HepG2 (cell line): ENCODE data around the gene HS2ST1. TPM values are rescaled to one million over a fixed set of nuclear protein-coding genes. Genes with fewer than 3 reads are reported as not detected.
A peak's percentile ranks its signal among the peaks of the same experiment; 100 is the strongest.

Source experiments
- ATAC-seq: fragments of 200-7000 bp; cut with Tn5 transposase; 3 replicates; pipeline ENCODE4 v1.9.1; 2020; ENCODE audit warnings: mild to moderate bottlenecking, moderate library complexity
- BruUV-seq: library from RNA; stranded (reverse); fragments of 400-500 nt; replicated peaks from 2 replicates; lab custom pipeline; 2021; lab: Mats Ljungman, UMichigan
- CTCF ChIA-PET: fragments of 300-600 bp; formaldehyde crosslinking; extraction: SDS; loops from one replicate; lab custom pipeline; 2021; ENCODE audit warnings: low total read pairs, inconsistent platforms, low intra/inter-chr PET ratio; lab: Yijun Ruan, JAX
- POLR2A ChIA-PET: fragments of 350-600 bp; sonication (Branson Sonifier 250); formaldehyde crosslinking; loops from one replicate; lab custom pipeline; 2020; ENCODE audit warnings: antibody characterized with exemption, inconsistent platforms; lab: Yijun Ruan, JAX
- DNase-seq: peaks from one replicate; pipeline ENCODE4 v3.0.0-alpha.2; 2015; ENCODE audit warnings: low spot score
- FAIRE-seq: peaks from 3 replicates; lab custom pipeline; 2011; peaks lifted over from hg19 to GRCh38; lab: Jason Lieb, UNC
- H2AFZ ChIP-seq: one replicate; pipeline ENCODE4 v1.6.1; 2011; ENCODE audit warnings: low read length, inconsistent platforms
- H3K27ac ChIP-seq: fragments of 300-600 bp; 3 replicates; pipeline ENCODE4 v1.8.0; 2011; ENCODE audit warnings: mixed run types, mild to moderate bottlenecking, mixed read lengths, low read length, inconsistent platforms; ENCODE audit not compliant: insufficient read depth; ENCODE audit errors: extremely low read length
- H3K27me3 ChIP-seq, 2 experiments: fragments of 200-600 bp in 1 of 2; 2 replicates in 1 of 2; 3 replicates in 1 of 2; pipeline versions ENCODE4 v1.6.0 to v1.8.0; 2011; ENCODE audit warnings: low read length in 2 of 2, mild to moderate bottlenecking in 2 of 2, moderate library complexity in 2 of 2, inconsistent platforms in 1 of 2; ENCODE audit not compliant: insufficient read depth in 2 of 2, control insufficient read depth in 1 of 2
- H3K36me3 ChIP-seq, 2 experiments: fragments of 200-600 bp in 1 of 2; replicated peaks in 1 of 2; 2 replicates in 1 of 2; 3 replicates in 1 of 2; pipeline versions ENCODE4 v1.5.1 to v1.8.0; 2011; ENCODE audit warnings: low read length in 2 of 2, inconsistent platforms in 1 of 2; ENCODE audit not compliant: insufficient read depth in 2 of 2, control insufficient read depth in 1 of 2
- H3K4me1 ChIP-seq: 2 replicates; pipeline ENCODE4 v1.5.1; 2012; ENCODE audit warnings: low read length, inconsistent platforms; ENCODE audit not compliant: insufficient read depth
- H3K4me2 ChIP-seq: 2 replicates; pipeline ENCODE4 v1.6.0; 2011; ENCODE audit warnings: low read depth, low read length, inconsistent platforms
- H3K4me3 ChIP-seq, 3 experiments: fragments of 200-600 bp in 1 of 3; sonication (generic), shearing (Covaris generic) in 1 of 3; replicated peaks in 1 of 3; 2 replicates each; pipeline ENCODE4 v1.5.1; 2011 to 2016; ENCODE audit warnings: low read length in 3 of 3, inconsistent platforms in 2 of 3, low read depth in 2 of 3, mild to moderate bottlenecking in 2 of 3, control low read depth in 1 of 3, mixed read lengths in 1 of 3; ENCODE audit not compliant: insufficient read depth in 1 of 3
- H3K79me2 ChIP-seq: one replicate; pipeline ENCODE4 v1.6.1; 2011; ENCODE audit warnings: low read length, inconsistent platforms; ENCODE audit not compliant: insufficient read depth
- H3K9ac ChIP-seq: 2 replicates; pipeline ENCODE4 v1.6.0; 2011; ENCODE audit warnings: mild to moderate bottlenecking, low read depth, low read length, inconsistent platforms; ENCODE audit not compliant: insufficient read depth
- H3K9me3 ChIP-seq: 2 replicates; pipeline ENCODE4 v1.5.1; 2012; ENCODE audit warnings: mild to moderate bottlenecking, low read length
- H4K20me1 ChIP-seq: 2 replicates; pipeline ENCODE4 v1.6.0; 2011; ENCODE audit warnings: inconsistent platforms, mild to moderate bottlenecking, low read length, moderate library complexity; ENCODE audit not compliant: insufficient read depth
- ARID4A ChIP-seq: sonication (generic); formaldehyde crosslinking; IDR thresholded peaks from 2 replicates; pipeline ENCODE4 v1.5.0; 2020; ENCODE audit warnings: mild to moderate bottlenecking, missing genetic modification reagents, borderline replicate concordance
- BCL6 ChIP-seq: IDR thresholded peaks from 2 replicates; pipeline ENCODE4 v1.6.1; 2016; ENCODE audit warnings: missing genetic modification reagents, missing compliant biosample characterization
- CCDC6 ChIP-seq: sonication (generic); formaldehyde crosslinking; IDR thresholded peaks from 2 replicates; pipeline ENCODE4 v1.8.1; 2022; ENCODE audit warnings: mild to moderate bottlenecking, missing genetic modification reagents, moderate library complexity
- DRAP1 ChIP-seq: IDR thresholded peaks from 2 replicates; pipeline ENCODE4 v1.6.1; 2016; ENCODE audit warnings: missing genetic modification reagents, missing compliant biosample characterization
- NR0B2 ChIP-seq: sonication (generic); formaldehyde crosslinking; IDR thresholded peaks from 2 replicates; pipeline ENCODE4 v1.4.0; 2020; ENCODE audit warnings: mild to moderate bottlenecking, missing genetic modification reagents
- PLRG1 ChIP-seq: fragments of 450-650 bp; conservative IDR thresholded peaks from 2 replicates; pipeline ENCODE4 v1.6.1; 2016
- POLR2G ChIP-seq: fragments of 200-400 bp; formaldehyde crosslinking; IDR thresholded peaks from 2 replicates; pipeline ENCODE4 v1.6.1; 2018; ENCODE audit warnings: mild to moderate bottlenecking, low read depth, low read length, moderate library complexity
- ZKSCAN5 ChIP-seq: sonication (generic); formaldehyde crosslinking; IDR thresholded peaks from 2 replicates; pipeline ENCODE4 v1.5.1; 2020; ENCODE audit warnings: mild to moderate bottlenecking, missing genetic modification reagents
- ZMYM4 ChIP-seq: sonication (generic); formaldehyde crosslinking; IDR thresholded peaks from 2 replicates; pipeline ENCODE4 v1.8.1; 2023; ENCODE audit warnings: mild to moderate bottlenecking, missing genetic modification reagents
- ZNF143 ChIP-seq: sonication (generic); formaldehyde crosslinking; IDR thresholded peaks from 2 replicates; pipeline ENCODE4 v1.4.0; 2020; ENCODE audit warnings: missing genetic modification reagents
- ZNF331 ChIP-seq: sonication (generic); formaldehyde crosslinking; IDR thresholded peaks from 2 replicates; pipeline ENCODE4 v1.4.0; 2020; ENCODE audit warnings: missing genetic modification reagents
- ZNF335 ChIP-seq: sonication (generic); formaldehyde crosslinking; IDR thresholded peaks from 2 replicates; pipeline ENCODE4 v1.4.0; 2020; ENCODE audit warnings: missing genetic modification reagents
- WGBS: methylation state at CpG from one replicate; pipeline ENCODE4 v1.1.6; 2017; ENCODE audit warnings: low lambda C conversion rate; 5-methylcytosine and 5-hydroxymethylcytosine counted together
- in situ Hi-C: cut with HindIII; loops from 2 replicates; pipeline ENCODE4 v1.10.0; 2017; ENCODE audit warnings: low pct_unique_long_range_greater_than_20kb; ENCODE audit not compliant: extremely low pct_ligation_motif_present
- intact Hi-C: fragments of 100-400 bp; cut with micrococcal nuclease; formaldehyde crosslinking; loops from one replicate; pipeline ENCODE4 v1.10.0; 2022; ENCODE audit not compliant: unreplicated experiment
- polyA plus RNA-seq, 8 experiments: library from polyadenylated mRNA; depleted of rRNA in 3 of 8; stranded (reverse) in 7 of 8; unstranded in 1 of 8; fragments of >200 nt; fragmentation: Illumina TruSeq in 4 of 8; extraction: Trizol in 4 of 8; gene quantifications; 2 replicates each; pipeline versions ENCODE4 v1.2.1 to v1.2.3, GENCODE V29; 2011 to 2016; ENCODE audit warnings: low read depth in 4 of 8, missing spikeins in 1 of 8, mixed read lengths in 1 of 8; ENCODE audit not compliant: insufficient read depth in 1 of 8
- total RNA-seq, 5 experiments: library from RNA; depleted of rRNA; stranded (reverse); fragments of >200 nt; fragmentation: Illumina TruSeq; extraction: Trizol; gene quantifications; 2 replicates each; pipeline ENCODE4 v1.2.3, GENCODE V29; 2016; ENCODE audit warnings: low read depth in 1 of 5

HS2ST1 gene
- total and polyA plus RNA-seq, 2 of the 13 experiments (the other 11 are each of a cell fraction or from before 2014, with no cell fraction given), result 22.1 to 58.7 TPM

DNA sequence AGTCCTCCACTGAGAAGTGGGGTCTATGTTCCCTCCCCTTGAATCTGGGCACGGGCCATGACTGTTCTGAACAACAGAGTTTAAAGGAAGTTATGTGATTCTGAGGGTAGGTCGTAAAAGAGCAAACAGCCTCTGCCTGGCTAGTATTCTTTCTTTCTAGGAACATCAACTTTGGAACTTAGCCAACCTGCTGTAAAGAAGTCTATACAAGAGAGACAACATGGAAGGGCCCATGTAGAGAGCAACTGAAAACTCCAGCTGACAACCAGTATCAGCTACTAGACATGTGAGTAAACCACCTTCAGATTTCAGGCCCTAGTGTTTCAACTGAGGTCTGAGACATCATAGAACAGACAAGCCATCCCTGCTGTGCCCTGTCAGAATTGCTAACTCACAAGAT, 8.0 kb upstream of the HS2ST1 start:
- peaks cover 43% of the 10 kb centered on the region for H3K4me1 ChIP-seq
- intact Hi-C loops, result no loop called here
- no peaks in the 10 kb centered on the region for H3K9me3 ChIP-seq
- no peak overlapping the region for H3K4me3 ChIP-seq
- H3K9ac ChIP-seq, result no peak overlapping the region
- in situ Hi-C loops, result no loop called here
- BruUV-seq, result no TSS peak
- TF ChIP-seq BCL6 (peak; percentile 97), ZNF143 (no peak), ZNF331 (CRISPR knock-in tag) (0 out of 2 replicates have a peak, but pooled peaks have one; percentile 12), ZNF335 (CRISPR knock-in tag) (0 out of 2 replicates have a peak, but pooled peaks have one; percentile 46)
- 71% methylated on average over 2 of the region's 2 CpGs for WGBS
- H3K36me3 ChIP-seq, result peaks cover 5 to 34% of the 10 kb centered on the region in 2 experiments; a peak in 4 of 5 replicates
- H3K4me2 ChIP-seq, result no peak overlapping the region
- ChIA-PET POLR2A (no interaction called here), CTCF (no interaction called here)
- no peak overlapping the region for H3K27ac ChIP-seq
- ATAC-seq (no peak), FAIRE-seq (no peak), DNase-seq (no peak)
- H2AFZ ChIP-seq, result no peak overlapping the region
- peaks cover 97% of the 10 kb centered on the region for H3K79me2 ChIP-seq
- H3K27me3 ChIP-seq, result no peaks in the 10 kb centered on the region
- peaks cover 28% of the 10 kb centered on the region for H4K20me1 ChIP-seq

DNA sequence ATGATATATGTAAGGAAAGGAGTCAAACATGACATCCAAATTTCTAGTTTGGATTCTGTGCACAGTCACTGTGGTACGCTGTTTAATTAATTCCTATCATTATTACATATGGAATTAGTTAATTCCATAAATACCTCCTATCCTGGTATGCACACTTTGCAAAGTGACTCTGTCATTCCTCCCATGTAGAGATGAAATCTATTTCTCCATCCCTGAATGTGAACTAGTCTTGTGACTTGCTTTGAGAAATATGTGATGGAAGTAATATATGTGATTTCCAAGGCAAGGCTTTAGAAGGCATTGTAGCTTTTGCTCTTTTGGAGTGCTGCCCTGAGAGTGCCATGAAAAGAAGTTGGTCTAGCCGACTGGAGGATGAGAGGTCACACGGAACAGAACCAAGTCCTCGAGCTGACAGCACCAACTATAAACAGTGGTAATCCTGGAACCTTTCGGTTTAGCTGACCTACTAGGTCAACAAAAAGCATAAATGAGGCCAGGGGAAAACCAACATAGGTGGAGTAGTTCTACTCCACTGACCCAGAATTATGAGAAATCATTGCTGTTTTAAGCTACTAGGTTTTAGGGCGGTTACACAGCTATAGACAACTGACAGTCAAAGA, 2.0 kb upstream of the HS2ST1 start:
- DNase-seq (peak; percentile 33), ATAC-seq (no peak), FAIRE-seq (peak; percentile 63)
- BruUV-seq, result no TSS peak
- Histone ChIP-seq H3K4me1 (peaks cover 52% of the 10 kb centered on the region), H3K79me2 (peaks cover 94% of the 10 kb centered on the region), H3K4me2 (peak overlapping the region; percentile 90), H3K9me3 (no peaks in the 10 kb centered on the region), H3K27me3 (peaks cover 0 to 5% of the 10 kb centered on the region in 2 experiments; a peak in 2 of 5 replicates), H3K27ac (peak overlapping the region; percentile 87), H2AFZ (no peak overlapping the region), H3K4me3 (peak overlapping the region; percentile 96 to 99 (median 96)), H4K20me1 (peaks cover 25% of the 10 kb centered on the region), H3K9ac (peak overlapping the region; percentile 99), H3K36me3 (peaks cover 0 to 9% of the 10 kb centered on the region in 2 experiments; a peak in 4 of 5 replicates)
- CTCF ChIA-PET, result no interaction called here
- WGBS, result 21% methylated on average over 6 of the region's 6 CpGs
- in situ Hi-C loops (loop anchor here (10.0 kb wide), 1 partner anchor 138 kb away; no protein-coding TSS in a partner anchor), intact Hi-C loops (loop anchor here (10.0 kb wide), 2 partner anchors 172 to 208 kb away; partner anchors contain the start of gene SH3GLB1)
- POLR2A ChIA-PET, result interaction anchor here (1.4 to 4.6 kb wide), 2 partner anchors 21 to 208 kb away, joined by 4 to 65 read pairs; partner anchors contain the start of gene SH3GLB1
- TF ChIP-seq CCDC6 (CRISPR knock-in tag) (0 out of 2 replicates have a peak, but pooled peaks have one; percentile 15), POLR2G (no peak), PLRG1 (no peak), ZNF335 (CRISPR knock-in tag) (0 out of 2 replicates have a peak, but pooled peaks have one; percentile 65), ZKSCAN5 (no peak), NR0B2 (CRISPR knock-in tag) (no peak), ARID4A (0 out of 2 replicates have a peak, but pooled peaks have one; percentile 14), ZMYM4 (CRISPR knock-in tag) (peak; percentile 40; the same call in 1 of the 2 replicates), DRAP1 (CRISPR knock-in tag) (no peak)
